Measurements from ENCODE around the gene BRD1.

Gene BRD1

GRCh38 chr22:49751966-49752597 lies 75.6 kb downstream of the BRD1 start:
- DNase-seq (no peak), ATAC-seq (no peak)

- no peak for ATAC-seq
- DNase-seq, result no peak
These were observed 76.2 kb downstream of the BRD1 start for GRCh38 chr22:49751318-49751965.

DNA sequence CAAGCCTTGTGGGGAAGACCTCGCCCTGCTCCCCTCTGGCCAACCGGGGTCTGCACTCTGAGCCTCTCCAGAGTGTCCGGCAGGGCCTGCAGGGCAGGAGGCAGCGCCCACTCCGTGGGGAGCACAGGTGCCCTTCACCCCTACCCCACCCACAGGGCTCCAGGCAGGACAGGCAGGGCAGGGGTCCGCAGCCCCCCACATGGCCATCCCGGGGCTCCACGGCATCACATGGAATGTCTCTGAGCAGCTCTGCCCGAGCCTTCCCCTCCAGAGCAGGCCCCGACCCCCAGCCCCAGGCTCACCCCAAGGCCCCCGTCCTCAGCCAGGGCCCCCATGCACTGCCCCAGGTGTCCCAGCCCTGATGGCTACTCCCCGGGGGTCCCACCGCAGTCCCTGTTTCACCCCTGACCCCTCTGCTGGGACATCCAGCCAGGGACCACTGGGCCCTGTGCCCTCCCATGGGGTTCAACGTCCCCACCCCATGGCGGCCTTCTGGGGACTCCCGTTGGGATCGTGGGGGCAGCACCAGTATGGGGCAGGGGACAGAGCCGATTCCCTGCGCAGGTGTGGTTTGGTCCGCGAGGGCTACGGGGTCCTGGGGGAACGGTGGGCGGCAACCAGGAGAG lies 77.7 kb downstream of the BRD1 start:
- DNase-seq, result no peak
- no peak for ATAC-seq

DNA sequence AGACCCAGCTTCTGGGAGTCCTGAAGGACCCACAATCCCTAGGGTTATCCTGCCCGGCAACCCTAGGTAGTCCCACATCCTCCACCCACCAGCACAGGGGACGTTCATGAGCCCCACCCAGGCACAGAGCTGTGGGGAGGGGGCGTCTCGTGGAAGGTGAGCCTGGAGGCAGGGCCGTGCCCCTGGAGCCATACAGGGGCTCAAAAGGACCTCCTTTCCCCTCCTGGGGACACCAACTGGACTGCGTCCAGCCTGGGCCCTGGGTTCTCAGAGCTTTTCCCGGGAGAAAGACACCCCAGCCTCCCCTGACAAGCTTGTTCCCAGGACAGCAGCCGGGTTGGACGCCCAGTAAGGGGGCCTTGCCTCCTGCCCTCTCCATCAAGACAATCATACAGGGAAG lies 78.4 kb downstream of the BRD1 start:
- DNase-seq (no peak), ATAC-seq (no peak)

DNA sequence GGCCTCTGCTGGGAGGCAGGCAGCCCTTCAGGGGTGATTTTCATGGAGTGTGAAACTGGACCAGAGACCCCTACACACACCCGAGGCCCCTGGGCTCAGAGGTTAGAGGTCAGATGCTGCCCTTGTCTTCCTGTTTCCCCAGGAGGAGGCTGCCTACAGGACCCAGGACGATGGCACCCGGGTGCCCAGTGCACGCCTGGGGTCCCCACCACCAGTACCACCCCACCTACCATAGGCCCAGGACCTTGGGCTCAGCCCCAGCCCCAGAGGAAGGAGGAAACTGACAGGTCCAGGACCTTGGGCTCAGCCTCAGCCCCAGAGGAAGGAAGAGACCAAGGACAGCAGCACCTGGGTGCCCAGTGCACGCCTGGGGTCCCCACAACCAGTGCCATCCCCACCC lies 79.2 kb downstream of the BRD1 start:
- DNase-seq (no peak), ATAC-seq (no peak)

GRCh38 chr22:49747716-49748115 lies 80.0 kb downstream of the BRD1 start:
- ATAC-seq, result no peak

DNA sequence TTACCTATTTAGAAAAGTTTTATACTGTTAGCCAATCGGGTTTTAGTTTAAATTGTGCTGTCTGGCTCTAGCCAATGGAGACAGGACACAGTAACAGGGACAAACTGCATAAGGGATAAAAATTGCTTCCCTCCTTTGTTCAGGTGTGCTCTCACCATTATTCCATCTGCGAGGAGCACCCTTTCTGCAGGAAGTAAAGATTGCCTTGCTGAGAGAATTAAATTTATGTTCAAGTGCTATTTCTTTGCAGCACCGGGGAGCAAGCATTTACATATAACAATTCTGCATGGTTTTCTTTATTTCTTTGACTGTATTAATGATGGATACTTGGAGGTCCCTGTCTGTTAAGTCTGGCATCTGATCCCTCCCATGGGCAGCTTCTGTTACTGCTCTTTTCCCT lies 80.5 kb downstream of the BRD1 start:
- no peak for ATAC-seq
- DNase-seq, result no peak

More at GRCh38 chr22:49747716-49748115, 80.0 kb downstream of the BRD1 start:
- DNase-seq, result no peak

DNA sequence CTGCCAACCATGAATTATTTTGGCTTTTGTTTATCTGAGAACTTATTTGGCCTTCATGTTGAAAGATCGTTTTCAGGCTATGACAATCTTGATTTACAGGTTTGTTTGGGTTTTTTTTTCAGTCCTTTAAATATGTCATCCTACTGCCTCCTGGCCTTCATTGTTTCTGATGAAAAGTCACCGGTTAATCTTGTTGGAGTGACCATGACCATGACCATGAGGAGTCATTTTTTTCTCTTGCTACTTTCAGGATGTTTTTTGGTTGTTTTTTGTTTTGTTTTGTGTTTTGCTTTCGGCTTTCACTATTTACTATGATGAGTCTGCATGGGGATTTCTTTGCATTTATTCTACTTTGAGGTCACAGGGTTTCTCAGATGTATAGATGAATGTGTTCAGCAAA lies 81.6 kb downstream of the BRD1 start:
- no peak for ATAC-seq
- DNase-seq, result no peak

- DNase-seq, result no peak
- ATAC-seq, result no peak
These were observed 87.4 kb downstream of the BRD1 start for GRCh38 chr22:49740242-49740641.

GRCh38 chr22:49739138-49739537 lies 88.5 kb downstream of the BRD1 start:
- no peak for DNase-seq
- no peak for ATAC-seq

DNA sequence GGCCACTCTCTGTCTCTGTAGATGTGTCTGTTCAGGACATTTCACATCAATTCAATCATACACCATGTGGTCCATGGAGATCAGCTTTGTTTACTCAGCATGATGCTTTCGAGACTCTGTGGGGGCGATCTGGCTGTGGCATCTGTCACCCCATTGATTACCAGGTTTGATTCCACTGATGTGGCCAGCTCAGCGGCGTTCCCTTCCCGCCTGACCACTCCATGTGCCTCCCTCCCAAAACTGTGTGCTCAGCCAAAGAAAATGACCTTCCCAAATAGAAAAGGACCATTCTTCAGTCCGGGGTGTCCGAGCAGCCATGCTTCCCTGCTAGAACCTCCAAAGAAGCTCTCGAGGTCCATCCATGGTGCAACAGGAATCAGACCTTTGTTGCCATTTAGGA lies 89.1 kb downstream of the BRD1 start:
- ATAC-seq, result no peak
- DNase-seq, result no peak

DNA sequence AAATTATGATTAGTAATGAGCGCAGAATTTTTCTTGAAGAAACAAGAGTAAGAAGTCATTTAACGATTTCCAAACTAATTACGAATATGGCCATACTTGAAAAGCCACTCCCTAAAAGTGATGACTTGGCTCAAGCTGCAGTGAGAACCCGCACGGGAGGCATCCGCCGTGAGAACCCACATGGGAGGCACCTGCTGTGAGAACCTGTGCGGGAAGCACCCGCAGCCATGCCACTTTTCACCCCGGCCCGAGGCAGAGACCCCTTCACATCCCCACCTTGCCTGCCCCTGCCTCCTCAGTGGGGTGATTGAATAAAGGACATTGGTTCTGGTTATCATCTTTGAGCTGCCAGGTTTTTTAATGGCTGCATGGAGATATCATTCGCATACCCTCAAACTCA lies 89.7 kb downstream of the BRD1 start:
- DNase-seq, result no peak
- ATAC-seq, result no peak

DNA sequence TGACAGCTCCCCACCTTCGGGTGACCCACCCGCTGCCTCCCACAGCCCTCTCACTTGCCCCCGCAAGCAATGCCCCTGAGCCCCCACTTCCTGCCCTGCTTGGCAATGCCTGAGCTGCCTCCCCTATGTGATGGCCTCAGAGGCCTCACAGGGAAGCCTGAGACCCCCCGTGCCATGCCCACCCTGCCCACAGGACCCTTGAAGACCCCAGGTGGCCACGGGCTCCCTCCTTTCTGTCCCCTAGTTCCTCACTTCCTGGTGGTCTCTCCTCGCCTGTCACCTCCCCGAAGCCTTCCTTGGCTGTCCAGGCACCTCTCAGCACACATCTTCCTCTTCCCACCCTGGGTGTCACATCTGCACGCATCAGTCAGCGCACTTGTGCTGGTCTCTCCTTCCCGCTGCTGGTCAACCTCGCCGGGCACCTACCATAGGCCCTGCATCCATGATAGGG lies 90.5 kb downstream of the BRD1 start:
- ATAC-seq (no peak), DNase-seq (no peak)

DNA sequence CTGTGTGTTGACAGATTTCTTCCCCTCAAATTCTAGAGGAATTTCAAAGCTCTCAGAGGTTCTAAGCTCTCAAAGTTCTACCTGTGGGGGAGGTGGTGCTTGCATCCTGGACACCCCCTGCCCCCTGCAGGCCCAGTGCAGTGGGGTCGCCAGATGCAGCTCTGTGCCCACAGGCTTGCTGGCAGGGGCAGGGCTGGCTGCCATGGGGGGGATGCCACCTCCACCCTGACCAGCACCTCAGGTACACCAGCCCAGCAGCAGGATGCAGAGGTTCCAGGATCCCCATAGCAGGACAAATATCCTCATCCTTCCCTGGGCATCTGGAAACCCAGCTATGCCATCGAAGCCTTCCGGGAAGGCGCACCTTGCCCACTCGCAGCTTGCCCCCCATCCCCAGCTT lies 91.1 kb downstream of the BRD1 start:
- ATAC-seq (no peak), DNase-seq (no peak)

GRCh38 chr22:49735901-49736421 lies 91.7 kb downstream of the BRD1 start:
- DNase-seq, result no peak
- ATAC-seq, result no peak

GRCh38 chr22:49735411-49735900 lies 92.2 kb downstream of the BRD1 start:
- ATAC-seq, result no peak

DNA sequence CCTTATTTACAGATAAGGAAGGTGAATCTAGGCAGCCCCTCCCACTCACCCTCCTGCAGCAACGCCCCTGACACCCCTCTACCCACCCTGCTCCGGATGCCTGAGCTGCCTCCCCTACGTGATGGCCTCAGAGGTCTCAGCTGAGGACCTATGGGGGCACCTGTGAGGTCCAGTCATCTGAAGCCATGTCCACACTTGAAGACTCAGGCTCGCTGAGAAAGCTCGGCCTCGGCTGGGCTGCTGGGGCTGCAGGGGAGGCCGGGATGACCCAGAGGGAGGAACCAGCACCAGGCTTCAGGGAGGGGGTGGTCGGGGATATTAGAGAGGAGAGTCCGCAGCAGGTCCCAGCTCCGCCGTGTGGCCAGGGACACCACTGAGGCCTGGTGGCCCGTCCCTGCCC lies 92.8 kb downstream of the BRD1 start:
- DNase-seq (no peak), ATAC-seq (no peak)

More at GRCh38 chr22:49735411-49735900, 92.2 kb downstream of the BRD1 start:
- peak; percentile 27 for DNase-seq

- DNase-seq, result no peak
- ATAC-seq, result no peak
These were observed 93.3 kb downstream of the BRD1 start for GRCh38 chr22:49734390-49734789.

DNA sequence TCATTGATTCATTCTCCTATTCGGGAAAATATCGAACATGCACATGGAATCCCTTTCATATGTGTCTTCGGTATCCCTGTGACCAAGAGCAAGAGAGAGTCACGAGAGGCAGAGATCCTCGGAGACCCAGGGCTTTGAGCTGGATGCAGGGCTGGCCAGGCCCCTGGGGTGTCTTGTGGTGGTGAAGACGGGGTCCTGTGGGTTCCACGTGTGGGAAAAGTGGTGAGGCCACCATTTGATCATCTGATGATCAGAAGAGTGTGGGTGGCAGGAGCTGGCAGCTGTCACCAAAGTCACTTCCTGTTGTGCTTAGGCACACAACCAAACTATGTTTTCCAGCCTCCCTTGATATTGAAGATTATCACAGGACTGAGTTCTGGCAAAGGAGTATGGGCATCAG lies 94.0 kb downstream of the BRD1 start:
- ATAC-seq, result no peak

GRCh38 chr22:49730656-49731055 lies 97.0 kb downstream of the BRD1 start:
- no peak for ATAC-seq
- no peak for DNase-seq

More for the DNA sequence above, 94.0 kb downstream of the BRD1 start:
- no peak for DNase-seq

- no peak for ATAC-seq
- DNase-seq, result no peak
These were observed 99.0 kb downstream of the BRD1 start for GRCh38 chr22:49728570-49729271.

DNA sequence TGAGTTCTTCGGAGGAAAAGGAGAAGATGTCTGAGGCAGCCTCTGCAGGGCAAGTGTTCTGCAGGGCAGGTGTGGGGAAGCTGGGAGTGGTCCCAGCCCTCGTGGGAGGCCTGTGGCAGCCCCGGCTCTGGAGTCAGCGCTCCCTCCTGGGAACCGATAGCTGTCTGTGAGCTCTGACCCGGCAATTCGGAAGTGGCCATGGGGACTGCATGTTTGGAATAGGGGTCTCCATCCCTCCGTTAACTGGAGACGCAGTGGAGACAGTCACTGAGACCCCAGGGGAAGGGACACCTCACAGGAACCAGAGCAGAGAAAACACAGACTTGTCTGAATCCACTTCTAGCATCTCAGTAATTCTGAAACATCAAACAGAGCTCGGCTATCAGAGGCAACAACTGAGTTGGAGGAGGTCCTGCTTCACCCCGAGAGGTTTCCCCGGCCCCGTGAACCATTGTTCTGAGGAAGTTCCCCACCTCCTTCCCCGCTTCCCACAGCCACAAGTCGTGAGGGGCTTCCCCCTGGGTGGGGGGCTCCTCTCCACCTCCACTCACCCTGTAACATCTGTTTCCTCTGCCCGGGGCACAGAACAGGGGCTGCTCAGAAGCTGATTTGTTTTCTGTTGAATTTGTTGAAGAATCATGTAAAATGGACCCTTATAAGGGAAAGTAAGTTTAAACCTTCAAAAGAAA lies 99.6 kb downstream of the BRD1 start:
- no peak for DNase-seq
- no peak for ATAC-seq

Measured in stimulated activated naive CD8-positive, alpha-beta T cell treated with anti-CD3 and anti-CD28 coated beads, Interleukin-15, Interleukin-2, amounts not matched to agents 100 U/mL and 50 U/mL, for 24 hours (primary cell).